ENCODE data around the gene ZG16.

ZG16 gene

DNA sequence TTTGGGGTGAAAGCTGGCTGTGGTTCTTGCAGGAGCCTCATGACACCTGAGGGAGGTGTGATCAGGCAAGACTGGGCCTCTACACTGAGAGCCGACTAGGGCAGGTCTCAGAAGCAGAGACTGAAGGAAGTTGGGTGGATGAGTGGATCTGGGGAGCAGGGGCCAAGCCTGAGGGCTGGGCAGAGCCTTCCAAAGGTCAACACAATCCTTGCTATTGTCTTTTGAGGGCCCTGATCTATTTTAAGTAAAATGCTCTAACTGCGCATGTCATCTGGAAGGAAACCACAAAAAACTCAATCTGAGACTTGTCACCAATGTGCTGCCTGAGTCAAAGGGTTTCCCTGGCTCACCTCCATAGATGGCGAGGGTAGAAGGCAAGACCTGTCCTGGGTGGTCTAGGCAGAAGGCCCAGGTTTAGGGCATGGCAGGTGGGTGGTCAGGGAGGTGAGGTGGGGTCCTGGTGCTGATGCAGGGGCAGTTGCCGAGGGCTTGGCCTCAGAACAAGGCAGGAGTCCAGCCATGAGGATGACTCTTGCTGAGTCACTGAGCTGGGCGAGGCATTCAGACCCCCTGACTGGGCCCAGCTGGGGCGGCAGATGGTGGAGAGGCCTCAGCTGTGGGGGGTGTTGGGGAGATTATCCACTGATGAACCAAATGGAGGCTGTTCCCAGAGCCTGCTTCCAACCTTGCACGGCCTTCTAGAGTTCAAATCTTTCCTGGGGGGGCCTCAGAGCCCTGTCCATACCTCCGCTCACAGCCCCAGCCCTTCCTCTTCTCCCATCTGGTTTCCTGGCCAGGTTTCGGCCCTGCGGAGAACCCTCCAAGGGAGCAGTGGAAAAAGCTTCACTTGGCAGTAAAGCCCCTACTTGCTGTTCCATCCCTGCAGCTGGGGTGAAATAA, 47.3 kb downstream of the ZG16 start:
- DNase-seq (ENCODE audit: low read depth in 2 of 2): no peak

DNA sequence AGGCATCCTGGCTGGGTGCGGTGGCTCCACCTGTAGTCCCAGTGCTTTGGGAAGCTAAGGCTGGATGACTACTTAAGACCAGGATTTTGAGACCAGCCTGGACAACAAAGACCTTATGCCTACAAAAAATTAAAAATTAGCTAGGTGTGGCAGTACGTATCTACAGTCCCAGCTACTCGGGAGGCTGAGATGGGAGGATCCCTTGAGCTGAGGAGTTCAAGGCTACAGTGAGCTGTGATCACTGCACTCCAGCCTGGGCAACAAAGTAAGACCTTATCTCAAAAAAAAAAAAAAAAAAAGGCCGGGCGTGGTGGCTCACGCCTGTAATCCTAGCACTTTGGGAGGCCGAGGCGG, 48.3 kb downstream of the ZG16 start:
- DNase-seq (ENCODE audit: low read depth in 2 of 2): no peak

DNA sequence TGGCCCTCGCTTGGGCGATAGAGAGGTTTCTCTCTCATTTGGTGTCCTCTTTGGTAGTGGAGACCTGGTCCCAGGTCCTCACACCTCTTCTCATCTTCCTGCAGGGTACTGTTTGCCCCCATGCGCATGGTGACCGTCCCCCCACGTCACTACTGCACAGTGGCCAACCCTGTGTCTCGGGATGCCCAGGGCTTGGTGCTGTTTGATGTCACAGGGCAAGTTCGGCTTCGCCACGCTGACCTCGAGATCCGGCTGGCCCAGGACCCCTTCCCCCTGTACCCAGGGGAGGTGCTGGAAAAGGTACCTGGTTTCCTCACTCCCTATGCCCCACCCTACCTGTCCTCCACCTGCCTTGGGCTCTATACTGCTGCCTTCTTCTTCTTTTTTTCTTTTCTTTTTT, 52.7 kb downstream of the ZG16 start:
- no peak for DNase-seq (ENCODE audit: low read depth in 2 of 2)

DNA sequence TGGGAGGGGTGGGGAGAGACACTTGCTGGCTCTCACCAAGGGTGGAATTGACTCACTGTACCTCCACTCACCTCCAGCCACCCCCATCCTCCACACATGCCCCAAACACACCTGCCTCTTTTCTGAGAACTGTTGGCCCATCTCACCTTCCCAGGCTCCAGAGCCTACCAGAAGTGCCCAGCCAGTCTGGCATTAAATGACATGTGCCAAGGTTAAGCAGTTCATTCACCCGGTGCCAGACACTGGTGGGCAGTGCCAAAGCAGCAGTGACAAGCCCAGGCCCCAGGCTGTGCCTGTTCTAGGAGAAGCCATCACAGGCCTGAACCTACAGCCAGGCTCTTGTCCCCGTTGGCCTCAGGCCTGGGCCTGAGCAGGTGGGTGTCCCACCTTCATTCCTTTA, 53.4 kb downstream of the ZG16 start:
- DNase-seq (ENCODE audit: low read depth in 2 of 2): no peak
